ENCODE measurements around the gene CEP44. TPM values are rescaled to one million over a fixed set of nuclear protein-coding genes. Genes with fewer than 3 reads are reported as not detected.

The CEP44 gene
- polyA plus RNA-seq, 1 donor (not counting 4 experiments of a cell fraction or from before 2014, with no cell fraction given) = 8.0 TPM

DNA sequence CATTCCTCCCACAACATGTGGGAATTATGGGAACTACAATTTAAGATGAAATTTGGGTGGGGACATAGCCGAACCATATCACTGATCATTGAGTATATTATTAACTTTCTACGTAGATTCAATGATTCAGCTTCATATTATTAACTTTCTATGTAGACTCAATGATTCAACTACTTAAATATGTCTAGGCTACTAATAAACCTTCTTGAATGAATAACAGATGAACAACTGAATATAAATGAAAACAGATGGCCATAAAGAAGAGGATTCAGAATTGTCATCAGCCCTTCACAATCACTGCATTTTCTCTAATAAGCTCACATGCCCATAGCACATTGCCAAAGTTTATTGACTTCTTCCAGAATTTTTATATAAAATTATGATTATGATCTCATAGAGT is 57.0 kb downstream of the CEP44 start:
- no peaks in the 10 kb centered on the region for H3K36me3 ChIP-seq (ENCODE audit: control insufficient read depth in 2 of 2, extremely low read depth in 1 of 2, insufficient read depth in 2 of 2, low read length in 2 of 2)
- H3K27me3 ChIP-seq (ENCODE audit: control insufficient read depth, extremely low read depth, insufficient read depth, low read length) = no peaks in the 10 kb centered on the region
- dilution Hi-C loops (cut with MboI; ENCODE audit: extremely low pct_ligation_motif_present, low sequenced_read_pairs) = no loop called here
- no peaks in the 10 kb centered on the region for H3K4me1 ChIP-seq (ENCODE audit: control insufficient read depth, extremely low read depth, insufficient read depth, low read length)
- H3K9ac ChIP-seq (ENCODE audit: control insufficient read depth, extremely low read depth, insufficient read depth, low read length) = no peak overlapping the region
- no peak overlapping the region for H3K4me3 ChIP-seq (ENCODE audit: control insufficient read depth in 2 of 3, extremely low read depth in 1 of 3, insufficient read depth in 2 of 3, low read depth in 1 of 3, low read length in 3 of 3)
- H3K9me1 ChIP-seq (ENCODE audit: control insufficient read depth, extremely low read depth, insufficient read depth, low read length) = no peaks in the 10 kb centered on the region
- H3K4me2 ChIP-seq (ENCODE audit: control insufficient read depth, extremely low read depth, insufficient read depth, low read depth, low read length) = no peak overlapping the region
- DNase-seq (ENCODE audit: low read depth, low spot score) = no peak
- H3K27ac ChIP-seq (ENCODE audit: control insufficient read depth, insufficient read depth, low read length) = no peak overlapping the region
- TF ChIP-seq, protein P1, sequence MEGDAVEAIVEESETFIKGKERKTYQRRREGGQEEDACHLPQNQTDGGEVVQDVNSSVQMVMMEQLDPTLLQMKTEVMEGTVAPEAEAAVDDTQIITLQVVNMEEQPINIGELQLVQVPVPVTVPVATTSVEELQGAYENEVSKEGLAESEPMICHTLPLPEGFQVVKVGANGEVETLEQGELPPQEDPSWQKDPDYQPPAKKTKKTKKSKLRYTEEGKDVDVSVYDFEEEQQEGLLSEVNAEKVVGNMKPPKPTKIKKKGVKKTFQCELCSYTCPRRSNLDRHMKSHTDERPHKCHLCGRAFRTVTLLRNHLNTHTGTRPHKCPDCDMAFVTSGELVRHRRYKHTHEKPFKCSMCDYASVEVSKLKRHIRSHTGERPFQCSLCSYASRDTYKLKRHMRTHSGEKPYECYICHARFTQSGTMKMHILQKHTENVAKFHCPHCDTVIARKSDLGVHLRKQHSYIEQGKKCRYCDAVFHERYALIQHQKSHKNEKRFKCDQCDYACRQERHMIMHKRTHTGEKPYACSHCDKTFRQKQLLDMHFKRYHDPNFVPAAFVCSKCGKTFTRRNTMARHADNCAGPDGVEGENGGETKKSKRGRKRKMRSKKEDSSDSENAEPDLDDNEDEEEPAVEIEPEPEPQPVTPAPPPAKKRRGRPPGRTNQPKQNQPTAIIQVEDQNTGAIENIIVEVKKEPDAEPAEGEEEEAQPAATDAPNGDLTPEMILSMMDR (optimal IDR thresholded peaks at IDR 0.05 in 1 of 3, IDR thresholded peaks at IDR 0.05 in 1 of 3, conservative IDR thresholded peaks at IDR 0.05 in 1 of 3; ENCODE audit: extremely low read depth in 1 of 3, insufficient read depth in 2 of 3, low read length in 3 of 3) = no peak
- TF ChIP-seq EZH2 (IDR thresholded peaks at IDR 0.05; ENCODE audit: low read length) = no peak
- FAIRE-seq = no peak
- H2AFZ ChIP-seq (ENCODE audit: control insufficient read depth, low read length) = no peak overlapping the region
- no peaks in the 10 kb centered on the region for H4K20me1 ChIP-seq (ENCODE audit: control insufficient read depth, extremely low read depth, insufficient read depth, low read length)
- H3K79me2 ChIP-seq (ENCODE audit: control insufficient read depth, insufficient read depth, low read length) = no peaks in the 10 kb centered on the region
- no peaks in the 10 kb centered on the region for H3K9me3 ChIP-seq (ENCODE audit: control insufficient read depth, low read depth, low read length)

DNA sequence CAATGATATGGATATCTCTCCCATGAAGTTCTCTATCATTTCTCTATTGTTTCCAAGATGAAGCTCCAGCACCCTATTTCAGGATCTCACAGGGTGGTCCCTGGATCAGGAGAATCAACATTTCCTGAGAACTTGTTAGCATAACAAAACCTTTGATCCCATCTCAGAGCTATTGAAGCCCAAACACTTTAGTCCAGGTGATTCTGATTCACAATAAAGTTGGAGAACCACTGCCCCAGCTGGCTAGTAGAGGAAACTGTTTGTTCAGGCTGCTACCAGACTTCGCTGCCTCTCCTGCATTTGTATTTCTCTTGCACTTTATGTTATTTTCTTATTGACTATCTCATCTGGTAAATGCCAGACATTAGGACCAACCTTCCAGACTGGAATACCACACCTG is 65.4 kb downstream of the CEP44 start:
- Histone ChIP-seq H3K79me2 (ENCODE audit: control insufficient read depth, insufficient read depth, low read length) (no peaks in the 10 kb centered on the region), H3K9me1 (ENCODE audit: control insufficient read depth, extremely low read depth, insufficient read depth, low read length) (no peaks in the 10 kb centered on the region), H3K27me3 (ENCODE audit: control insufficient read depth, extremely low read depth, insufficient read depth, low read length) (no peaks in the 10 kb centered on the region), H3K9me3 (ENCODE audit: control insufficient read depth, low read depth, low read length) (no peaks in the 10 kb centered on the region), H3K4me1 (ENCODE audit: control insufficient read depth, extremely low read depth, insufficient read depth, low read length) (no peaks in the 10 kb centered on the region), H3K27ac (ENCODE audit: control insufficient read depth, insufficient read depth, low read length) (no peak overlapping the region), H4K20me1 (ENCODE audit: control insufficient read depth, extremely low read depth, insufficient read depth, low read length) (no peaks in the 10 kb centered on the region), H3K36me3 (ENCODE audit: control insufficient read depth in 2 of 2, extremely low read depth in 1 of 2, insufficient read depth in 2 of 2, low read length in 2 of 2) (no peaks in the 10 kb centered on the region), H3K9ac (ENCODE audit: control insufficient read depth, extremely low read depth, insufficient read depth, low read length) (no peak overlapping the region), H3K4me2 (ENCODE audit: control insufficient read depth, extremely low read depth, insufficient read depth, low read depth, low read length) (no peak overlapping the region), H2AFZ (ENCODE audit: control insufficient read depth, low read length) (no peak overlapping the region), H3K4me3 (ENCODE audit: control insufficient read depth in 2 of 3, extremely low read depth in 1 of 3, insufficient read depth in 2 of 3, low read depth in 1 of 3, low read length in 3 of 3) (no peak overlapping the region)
- FAIRE-seq (no peak), DNase-seq (ENCODE audit: low read depth, low spot score) (no peak)
- dilution Hi-C loops (cut with MboI; ENCODE audit: extremely low pct_ligation_motif_present, low sequenced_read_pairs) = no loop called here
- TF ChIP-seq, protein P1 (optimal IDR thresholded peaks at IDR 0.05 in 1 of 3, IDR thresholded peaks at IDR 0.05 in 1 of 3, conservative IDR thresholded peaks at IDR 0.05 in 1 of 3; ENCODE audit: extremely low read depth in 1 of 3, insufficient read depth in 2 of 3, low read length in 3 of 3) = peak in 1 of 3 experiments; percentile 11
- no peak for TF ChIP-seq EZH2 (IDR thresholded peaks at IDR 0.05; ENCODE audit: low read length)
